Measurements from ENCODE around the gene TXNDC9.

DNA sequence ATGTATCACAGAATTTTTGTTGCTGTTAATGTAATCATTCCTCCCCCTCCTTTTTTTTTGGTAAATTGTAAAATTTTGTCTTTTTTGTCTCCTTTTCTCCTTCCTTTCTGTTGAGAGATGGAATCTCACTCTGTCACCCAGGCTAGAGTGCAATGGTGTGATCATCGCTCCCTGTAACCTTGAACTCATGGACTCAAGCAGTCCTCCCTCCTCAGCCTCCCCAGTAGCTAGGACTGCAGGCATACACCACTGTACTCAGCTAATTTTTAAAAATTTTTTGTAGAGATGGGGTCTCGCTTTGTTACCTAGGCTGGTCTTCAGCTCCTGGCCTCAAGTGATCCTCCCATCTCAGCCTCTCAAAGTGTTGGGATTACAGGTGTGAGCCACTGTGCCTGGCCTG, 6.4 kb upstream of the TXNDC9 start:
- TF ChIP-seq POLR2A (IDR thresholded peaks at IDR 0.05) (no peak), EP300 (IDR thresholded peaks at IDR 0.05) (no peak)
- TF ChIP-seq, protein P1, sequence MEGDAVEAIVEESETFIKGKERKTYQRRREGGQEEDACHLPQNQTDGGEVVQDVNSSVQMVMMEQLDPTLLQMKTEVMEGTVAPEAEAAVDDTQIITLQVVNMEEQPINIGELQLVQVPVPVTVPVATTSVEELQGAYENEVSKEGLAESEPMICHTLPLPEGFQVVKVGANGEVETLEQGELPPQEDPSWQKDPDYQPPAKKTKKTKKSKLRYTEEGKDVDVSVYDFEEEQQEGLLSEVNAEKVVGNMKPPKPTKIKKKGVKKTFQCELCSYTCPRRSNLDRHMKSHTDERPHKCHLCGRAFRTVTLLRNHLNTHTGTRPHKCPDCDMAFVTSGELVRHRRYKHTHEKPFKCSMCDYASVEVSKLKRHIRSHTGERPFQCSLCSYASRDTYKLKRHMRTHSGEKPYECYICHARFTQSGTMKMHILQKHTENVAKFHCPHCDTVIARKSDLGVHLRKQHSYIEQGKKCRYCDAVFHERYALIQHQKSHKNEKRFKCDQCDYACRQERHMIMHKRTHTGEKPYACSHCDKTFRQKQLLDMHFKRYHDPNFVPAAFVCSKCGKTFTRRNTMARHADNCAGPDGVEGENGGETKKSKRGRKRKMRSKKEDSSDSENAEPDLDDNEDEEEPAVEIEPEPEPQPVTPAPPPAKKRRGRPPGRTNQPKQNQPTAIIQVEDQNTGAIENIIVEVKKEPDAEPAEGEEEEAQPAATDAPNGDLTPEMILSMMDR (IDR thresholded peaks at IDR 0.05) = no peak
